Prostate gland (tissue), 2 donors: ENCODE measurements around the gene KAZN. TPM values are rescaled to one million over a fixed set of nuclear protein-coding genes. Genes with fewer than 3 reads are reported as not detected.

Source experiments
- DNase-seq: peaks from one replicate; pipeline ENCODE4 v3.0.0-alpha.2; 2019; ENCODE audit warnings: low spot score
- H3K27ac ChIP-seq, 2 donors: fragments of 200-600 bp; sonication (generic); 2 replicates each; pipeline ENCODE4 v1.5.1; 2017 to 2019
- H3K27me3 ChIP-seq: fragments of 200-600 bp; sonication (generic); replicated peaks from 2 replicates; pipeline ENCODE4 v1.5.1; 2019; ENCODE audit not compliant: insufficient read depth
- H3K36me3 ChIP-seq, 2 donors: fragments of 200-600 bp; sonication (generic); 1 replicate in 1 of 2; 2 replicates in 1 of 2; pipeline versions ENCODE4 v1.5.1 to v1.8.1; 2017 to 2019
- H3K4me1 ChIP-seq: fragments of 200-600 bp; sonication (generic); replicated peaks from 2 replicates; pipeline ENCODE4 v1.5.1; 2019
- H3K4me3 ChIP-seq, 2 donors: fragments of 200-600 bp; sonication (generic); 2 replicates each; pipeline ENCODE4 v1.5.1; 2017 to 2019
- H3K9me3 ChIP-seq: fragments of 200-600 bp; sonication (generic); 2 replicates; pipeline ENCODE4 v1.5.1; 2017
- POLR2A ChIP-seq: fragments of 450-650 bp; IDR thresholded peaks from one replicate; pipeline ENCODE4 v1.6.1; 2016; ENCODE audit warnings: antibody characterized with exemption, mild to moderate bottlenecking
- POLR2AphosphoS5 ChIP-seq: sonication (generic); formaldehyde crosslinking; IDR thresholded peaks from one replicate; pipeline ENCODE4 v1.6.1; 2017; ENCODE audit warnings: antibody characterized with exemption
- WGBS: methylation state at CpG from one replicate; pipeline ENCODE4 v1.1.5; 2018; 5-methylcytosine and 5-hydroxymethylcytosine counted together
- intact Hi-C: fragments of 100-400 bp; cut with DNase I; formaldehyde crosslinking; loops from one replicate; pipeline ENCODE4 v1.14.2; 2022
- total RNA-seq, 2 donors: library from RNA; depleted of rRNA; stranded (reverse); fragments of >200 nt; gene quantifications; one replicate each; pipeline ENCODE4 v1.1.0, GENCODE V29; 2016
- TF ChIP-seq, protein P1 (sequence below), 4 experiments: fragments of 200-600 bp in 2 of 4; fragments of 450-650 bp in 2 of 4; sonication (generic) in 2 of 4; IDR thresholded peaks; 1 replicate in 3 of 4; 2 replicates in 1 of 4; pipeline ENCODE4 v1.5.1; 2016 to 2019; ENCODE audit warnings: antibody characterized with exemption in 4 of 4, mild to moderate bottlenecking in 2 of 4, moderate library complexity in 2 of 4

KAZN gene
- total RNA-seq, 2 donors from 2014 or later = 8.3 to 12.7 TPM

DNA sequence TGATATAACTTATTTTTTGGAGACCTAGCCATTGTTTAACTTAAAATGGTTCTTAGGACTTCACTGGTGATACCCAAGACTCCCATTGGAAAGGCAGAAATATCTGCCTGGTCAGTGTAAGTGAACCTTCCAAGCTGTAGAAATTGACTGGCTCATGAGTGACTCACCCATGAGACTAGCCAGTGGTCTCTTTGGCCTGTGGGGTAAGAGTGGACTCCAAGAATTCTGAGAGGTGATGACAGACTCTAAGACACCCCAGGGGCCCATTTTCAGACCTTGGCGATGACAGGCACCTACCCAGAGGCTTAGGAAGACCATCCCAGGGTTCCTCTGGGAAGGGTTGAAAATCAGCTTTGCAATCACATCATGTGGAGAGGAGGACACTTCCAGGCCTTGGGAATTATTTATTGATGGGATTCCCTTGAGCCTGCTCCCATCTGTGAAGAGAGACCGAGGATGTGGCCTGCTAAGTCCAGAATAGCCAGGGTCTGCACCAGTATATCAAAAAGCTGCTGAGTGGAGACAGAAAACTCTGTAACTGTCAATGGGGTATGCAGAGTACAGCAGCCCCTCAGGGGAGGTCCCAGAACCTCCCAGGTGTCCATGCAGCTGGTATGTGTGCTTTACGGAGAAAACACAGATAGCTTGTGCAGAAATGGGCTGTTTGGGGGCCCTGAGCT, 78.9 kb downstream of the KAZN start:
- H3K4me3 ChIP-seq = no peak overlapping the region
- H3K27ac ChIP-seq = no peak overlapping the region
- DNase-seq = no peak
- WGBS = 98% methylated on average over 3 of the region's 3 CpGs
- TF ChIP-seq POLR2A (no peak), POLR2AphosphoS5 (no peak)
- TF ChIP-seq, protein P1, sequence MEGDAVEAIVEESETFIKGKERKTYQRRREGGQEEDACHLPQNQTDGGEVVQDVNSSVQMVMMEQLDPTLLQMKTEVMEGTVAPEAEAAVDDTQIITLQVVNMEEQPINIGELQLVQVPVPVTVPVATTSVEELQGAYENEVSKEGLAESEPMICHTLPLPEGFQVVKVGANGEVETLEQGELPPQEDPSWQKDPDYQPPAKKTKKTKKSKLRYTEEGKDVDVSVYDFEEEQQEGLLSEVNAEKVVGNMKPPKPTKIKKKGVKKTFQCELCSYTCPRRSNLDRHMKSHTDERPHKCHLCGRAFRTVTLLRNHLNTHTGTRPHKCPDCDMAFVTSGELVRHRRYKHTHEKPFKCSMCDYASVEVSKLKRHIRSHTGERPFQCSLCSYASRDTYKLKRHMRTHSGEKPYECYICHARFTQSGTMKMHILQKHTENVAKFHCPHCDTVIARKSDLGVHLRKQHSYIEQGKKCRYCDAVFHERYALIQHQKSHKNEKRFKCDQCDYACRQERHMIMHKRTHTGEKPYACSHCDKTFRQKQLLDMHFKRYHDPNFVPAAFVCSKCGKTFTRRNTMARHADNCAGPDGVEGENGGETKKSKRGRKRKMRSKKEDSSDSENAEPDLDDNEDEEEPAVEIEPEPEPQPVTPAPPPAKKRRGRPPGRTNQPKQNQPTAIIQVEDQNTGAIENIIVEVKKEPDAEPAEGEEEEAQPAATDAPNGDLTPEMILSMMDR (IDR thresholded peaks at IDR 0.05) = no peak
- H3K27me3 ChIP-seq = no peaks in the 10 kb centered on the region
- intact Hi-C loops = no loop called here
- no peaks in the 10 kb centered on the region for H3K9me3 ChIP-seq
- H3K36me3 ChIP-seq = no peaks in the 10 kb centered on the region
- no peaks in the 10 kb centered on the region for H3K4me1 ChIP-seq

- intact Hi-C loops = no loop called here
- no peaks in the 10 kb centered on the region for H3K9me3 ChIP-seq
- 93% methylated on average over 13 of the region's 13 CpGs for WGBS
- H3K4me1 ChIP-seq = no peaks in the 10 kb centered on the region
- no peaks in the 10 kb centered on the region for H3K36me3 ChIP-seq
- no peaks in the 10 kb centered on the region for H3K27me3 ChIP-seq
- no peak for DNase-seq
- no peak overlapping the region for H3K4me3 ChIP-seq
- no peak for TF ChIP-seq POLR2AphosphoS5
- TF ChIP-seq, protein P1 (IDR thresholded peaks at IDR 0.05) = no peak
- TF ChIP-seq POLR2A = no peak
- H3K27ac ChIP-seq = no peak overlapping the region
These were observed 79.6 kb downstream of the KAZN start for GRCh38 chr1:14678011-14678638.

DNA sequence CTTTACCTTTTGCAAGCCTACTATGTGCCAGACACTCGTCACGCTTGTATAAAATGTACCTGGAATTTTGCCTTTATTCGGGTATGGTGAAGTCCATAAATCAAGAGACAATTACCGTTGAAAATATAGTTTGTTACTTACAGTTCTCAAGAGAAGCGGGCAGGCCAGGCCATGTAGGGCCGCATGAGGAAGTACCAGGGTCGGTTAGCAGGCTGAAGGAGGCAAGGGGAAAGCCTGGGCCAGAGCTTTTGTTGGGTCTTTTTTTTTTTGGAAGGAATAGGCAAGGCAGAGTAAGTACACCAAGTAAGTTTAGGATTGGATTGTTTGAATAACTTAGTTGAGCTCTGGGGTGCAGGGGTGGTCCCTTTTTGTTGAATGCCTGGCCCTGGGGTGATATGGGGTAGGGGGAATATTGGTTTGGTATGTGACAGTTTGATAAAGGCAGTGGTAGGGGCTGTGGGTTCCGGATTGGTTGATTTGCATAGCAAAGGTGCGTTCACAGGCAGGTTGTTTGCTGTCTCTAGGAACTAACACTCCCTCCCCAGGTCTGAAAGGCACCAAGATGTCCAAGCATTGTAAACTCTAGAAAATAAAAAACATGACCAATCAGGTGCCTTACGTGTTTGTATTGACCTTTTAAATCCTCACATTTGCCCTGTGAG, 80.7 kb downstream of the KAZN start:
- Histone ChIP-seq H3K27me3 (no peaks in the 10 kb centered on the region), H3K36me3 (no peaks in the 10 kb centered on the region), H3K4me1 (no peaks in the 10 kb centered on the region), H3K4me3 (no peak overlapping the region), H3K27ac (no peak overlapping the region), H3K9me3 (no peaks in the 10 kb centered on the region)
- no peak for DNase-seq
- WGBS = 70% methylated on average over 10 of the region's 10 CpGs
- TF ChIP-seq, protein P1 (IDR thresholded peaks at IDR 0.05) = no peak
- no peak for TF ChIP-seq POLR2AphosphoS5
- no peak for TF ChIP-seq POLR2A
- intact Hi-C loops = no loop called here

GRCh38 chr1:14681182-14681581, 82.7 kb downstream of the KAZN start:
- H3K4me3 ChIP-seq = no peak overlapping the region
- no peak for DNase-seq
- no peaks in the 10 kb centered on the region for H3K4me1 ChIP-seq
- no peak overlapping the region for H3K27ac ChIP-seq
- 70% methylated on average over 3 of the region's 3 CpGs for WGBS
- intact Hi-C loops = no loop called here
- peaks cover 4% of the 10 kb centered on the region for H3K27me3 ChIP-seq
- no peak for TF ChIP-seq POLR2A
- TF ChIP-seq, protein P1 (IDR thresholded peaks at IDR 0.05) = no peak
- no peak for TF ChIP-seq POLR2AphosphoS5
- H3K36me3 ChIP-seq = no peaks in the 10 kb centered on the region
- H3K9me3 ChIP-seq = no peaks in the 10 kb centered on the region
